HG03139 (cell line): ENCODE data around the gene MTERF1.

Experiments
- ATAC-seq: cut with Tn5 transposase; IDR thresholded peaks from one replicate; pipeline ENCODE4 v1.9.1; 2021; ENCODE audit not compliant: unreplicated experiment

Gene MTERF1

DNA sequence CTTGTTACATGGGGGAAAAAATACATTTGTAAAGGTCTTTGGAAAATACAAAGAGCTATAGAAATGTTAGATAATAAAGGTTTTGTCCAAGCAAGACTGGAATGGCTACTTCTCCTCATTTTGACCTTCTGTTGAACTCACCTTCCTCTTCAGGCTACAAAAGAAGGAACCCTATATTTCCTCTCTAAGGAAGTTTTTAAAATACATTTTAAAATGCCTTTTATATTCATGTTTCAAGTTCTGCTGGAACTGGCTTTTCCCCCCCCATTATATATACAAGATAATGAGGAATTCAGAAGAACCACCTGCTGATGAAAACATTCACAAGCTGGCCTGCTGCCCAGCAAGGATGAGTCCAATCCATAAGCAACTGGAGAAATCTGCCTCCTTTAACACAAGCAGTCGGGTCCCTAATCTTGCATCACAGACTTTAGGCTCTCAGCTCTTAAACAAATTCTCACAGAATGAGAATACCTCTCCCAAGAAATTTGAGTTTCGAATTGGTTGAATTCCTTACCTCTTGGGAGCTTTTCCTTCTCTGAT lies 44.6 kb downstream of the MTERF1 start:
- no peak for ATAC-seq

DNA sequence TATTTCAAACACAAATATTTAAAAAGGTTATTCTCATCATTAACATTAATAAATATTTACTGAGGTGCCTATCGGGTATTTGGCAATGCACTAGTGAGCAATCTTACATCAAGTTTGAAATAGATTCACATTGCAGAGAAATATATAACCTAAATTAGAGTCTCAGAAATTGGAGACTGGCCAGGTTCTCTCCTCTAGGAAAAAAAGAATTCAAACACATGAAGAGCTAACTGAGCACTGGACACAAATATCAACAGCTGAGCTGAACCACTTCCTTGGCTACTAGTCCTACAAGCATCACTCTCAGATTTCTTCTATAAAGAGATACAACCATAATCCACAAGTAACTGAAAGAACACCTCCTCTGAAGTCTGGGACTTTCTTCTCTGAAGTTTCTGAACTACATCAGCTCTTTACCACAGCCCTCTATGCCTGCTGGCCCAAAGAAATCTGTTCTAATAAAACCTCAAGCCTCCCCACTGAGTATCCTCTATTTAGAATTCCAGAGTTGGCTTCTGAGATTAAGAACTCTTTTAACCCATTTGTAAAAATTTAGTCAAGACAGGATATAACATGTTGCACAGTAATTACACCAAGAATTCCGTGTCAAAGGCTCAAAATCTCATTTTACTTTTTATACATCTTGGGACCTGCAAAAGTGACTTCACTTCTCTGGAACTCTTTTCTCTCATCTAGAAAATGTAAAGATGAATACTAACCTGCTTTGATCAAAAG lies 45.2 kb downstream of the MTERF1 start:
- no peak for ATAC-seq

DNA sequence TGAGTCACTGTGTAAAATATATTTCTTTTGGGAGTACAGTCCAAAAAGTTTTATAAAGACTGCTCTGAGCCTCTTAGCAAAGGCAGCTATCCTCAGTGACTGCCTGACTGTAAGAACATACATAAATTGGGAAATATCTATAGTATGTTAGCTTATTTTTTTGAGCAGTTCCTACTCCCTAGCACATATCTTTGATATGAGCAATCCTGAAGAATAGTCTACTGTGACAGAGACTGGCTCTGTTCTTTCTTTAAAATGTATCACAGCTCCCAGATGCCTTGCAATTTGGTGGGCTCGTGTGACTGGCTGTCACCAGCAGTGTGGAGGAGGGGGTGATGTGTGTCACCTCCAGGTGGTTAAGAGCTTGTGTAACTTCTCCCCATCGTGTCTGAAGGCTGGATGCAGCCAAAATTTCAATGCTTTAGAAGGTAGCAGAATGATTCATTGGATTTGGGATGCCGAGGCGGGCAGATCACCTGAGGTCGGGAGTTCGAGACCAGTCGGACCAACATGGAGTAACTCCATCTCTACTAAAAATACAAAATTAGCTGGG lies 47.9 kb downstream of the MTERF1 start:
- ATAC-seq: no peak

DNA sequence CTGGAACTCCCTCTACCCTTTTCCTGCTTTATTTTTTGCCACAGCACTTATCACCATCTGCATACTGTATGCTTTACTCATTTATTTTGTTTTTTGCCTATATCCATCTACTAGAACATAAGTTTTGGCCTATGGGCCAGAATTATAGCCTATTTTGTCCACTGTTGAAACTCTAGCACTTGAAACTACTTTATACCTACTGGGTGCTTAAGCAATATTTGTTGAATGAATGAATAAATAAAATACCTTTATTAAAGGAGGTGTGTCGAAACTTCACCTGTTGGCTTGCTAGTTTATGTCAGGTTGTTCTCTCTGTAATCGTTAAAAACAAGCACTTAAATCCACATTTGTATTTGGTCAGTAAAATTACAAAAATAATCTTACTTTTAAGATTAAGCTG lies 53.3 kb downstream of the MTERF1 start:
- no peak for ATAC-seq

DNA sequence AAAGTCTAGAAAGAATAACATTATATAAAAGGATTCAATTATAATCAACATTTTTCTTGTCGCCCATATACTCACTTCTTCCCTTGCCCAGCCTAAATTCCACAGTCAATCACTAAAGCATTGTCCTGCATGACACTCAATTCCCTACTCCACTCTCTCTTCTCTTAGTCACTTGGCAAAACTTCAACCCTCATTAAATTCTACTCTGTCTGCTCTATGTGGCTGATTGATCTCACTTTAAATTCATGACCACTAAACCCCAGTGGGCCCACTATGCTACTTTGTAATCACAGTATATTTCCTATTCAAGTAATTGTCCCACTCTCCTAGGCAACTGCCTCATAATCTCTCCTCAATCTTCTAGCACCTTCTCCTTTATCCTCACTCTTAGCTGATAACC lies 54.1 kb downstream of the MTERF1 start:
- ATAC-seq: no peak

DNA sequence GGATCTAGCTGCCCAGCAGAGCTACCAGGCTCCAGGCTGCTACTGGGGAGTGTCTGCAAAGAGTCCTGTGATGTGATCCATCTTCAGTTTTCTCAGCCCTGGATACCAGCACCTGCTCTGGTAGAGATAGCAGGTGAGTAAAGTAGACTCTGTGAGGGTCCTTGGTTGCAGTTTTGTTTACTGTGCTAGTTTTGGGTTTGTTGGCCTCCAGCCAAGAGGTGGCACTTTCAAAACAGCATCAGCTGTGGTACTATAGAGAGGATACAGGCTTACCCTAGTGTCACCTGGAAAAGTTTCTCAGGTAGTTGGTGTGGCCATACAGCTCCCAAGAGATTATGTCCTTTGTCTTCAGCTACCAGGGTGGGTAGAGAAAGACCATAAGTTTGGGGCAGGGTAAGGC lies 56.3 kb downstream of the MTERF1 start:
- ATAC-seq: no peak
